ENCODE results near the gene MRPL24. TPM values are rescaled to one million over a fixed set of nuclear protein-coding genes. Genes with fewer than 3 reads are reported as not detected.

The MRPL24 gene
- total RNA-seq, 1 donor, result 42.8 TPM

- TF ChIP-seq, protein P1, sequence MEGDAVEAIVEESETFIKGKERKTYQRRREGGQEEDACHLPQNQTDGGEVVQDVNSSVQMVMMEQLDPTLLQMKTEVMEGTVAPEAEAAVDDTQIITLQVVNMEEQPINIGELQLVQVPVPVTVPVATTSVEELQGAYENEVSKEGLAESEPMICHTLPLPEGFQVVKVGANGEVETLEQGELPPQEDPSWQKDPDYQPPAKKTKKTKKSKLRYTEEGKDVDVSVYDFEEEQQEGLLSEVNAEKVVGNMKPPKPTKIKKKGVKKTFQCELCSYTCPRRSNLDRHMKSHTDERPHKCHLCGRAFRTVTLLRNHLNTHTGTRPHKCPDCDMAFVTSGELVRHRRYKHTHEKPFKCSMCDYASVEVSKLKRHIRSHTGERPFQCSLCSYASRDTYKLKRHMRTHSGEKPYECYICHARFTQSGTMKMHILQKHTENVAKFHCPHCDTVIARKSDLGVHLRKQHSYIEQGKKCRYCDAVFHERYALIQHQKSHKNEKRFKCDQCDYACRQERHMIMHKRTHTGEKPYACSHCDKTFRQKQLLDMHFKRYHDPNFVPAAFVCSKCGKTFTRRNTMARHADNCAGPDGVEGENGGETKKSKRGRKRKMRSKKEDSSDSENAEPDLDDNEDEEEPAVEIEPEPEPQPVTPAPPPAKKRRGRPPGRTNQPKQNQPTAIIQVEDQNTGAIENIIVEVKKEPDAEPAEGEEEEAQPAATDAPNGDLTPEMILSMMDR (IDR thresholded peaks at IDR 0.05; ENCODE audit: insufficient read depth, low read length), result no peak
Measured at GRCh38 chr1:156777573-156777972, 36.7 kb upstream of the MRPL24 start.

GRCh38 chr1:156776942-156777341, 36.1 kb upstream of the MRPL24 start:
- no peak for DNase-seq (ENCODE audit: low read depth)
- TF ChIP-seq, protein P1 (IDR thresholded peaks at IDR 0.05; ENCODE audit: insufficient read depth, low read length), result no peak
- H3K4me3 ChIP-seq (ENCODE audit: low read depth, low read length), result no peak overlapping the region

More at GRCh38 chr1:156777573-156777972, 36.7 kb upstream of the MRPL24 start:
- no peak for DNase-seq (ENCODE audit: low read depth)
- H3K4me3 ChIP-seq (ENCODE audit: low read depth, low read length), result no peak overlapping the region

- no peak for DNase-seq (ENCODE audit: low read depth)
- no peak overlapping the region for H3K4me3 ChIP-seq (ENCODE audit: low read depth, low read length)
- TF ChIP-seq, protein P1 (IDR thresholded peaks at IDR 0.05; ENCODE audit: insufficient read depth, low read length), result no peak
Measured at GRCh38 chr1:156775799-156776198, 34.9 kb upstream of the MRPL24 start.

DNA sequence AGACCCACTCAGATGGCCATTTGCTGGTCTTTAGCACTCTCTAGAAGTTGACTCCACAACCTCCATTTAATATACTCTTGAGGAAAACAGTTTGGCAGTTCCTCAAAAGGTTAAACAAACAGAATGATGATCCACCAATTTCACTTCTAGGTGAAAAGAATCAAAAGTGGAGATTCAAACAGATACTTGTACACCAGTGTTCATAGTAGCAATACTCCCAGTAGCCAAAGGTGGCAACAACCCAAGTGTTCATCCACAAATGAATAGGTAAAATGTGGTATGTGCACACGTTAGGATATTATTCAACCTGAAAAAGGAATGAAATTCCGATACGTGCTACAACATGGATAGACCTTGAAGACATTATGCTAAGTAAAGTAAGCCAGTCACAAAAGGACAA, 32.7 kb upstream of the MRPL24 start:
- no peak for DNase-seq (ENCODE audit: low read depth)
- H3K4me3 ChIP-seq (ENCODE audit: low read depth, low read length), result no peak overlapping the region
- TF ChIP-seq, protein P1 (IDR thresholded peaks at IDR 0.05; ENCODE audit: insufficient read depth, low read length), result peak; percentile 9

DNA sequence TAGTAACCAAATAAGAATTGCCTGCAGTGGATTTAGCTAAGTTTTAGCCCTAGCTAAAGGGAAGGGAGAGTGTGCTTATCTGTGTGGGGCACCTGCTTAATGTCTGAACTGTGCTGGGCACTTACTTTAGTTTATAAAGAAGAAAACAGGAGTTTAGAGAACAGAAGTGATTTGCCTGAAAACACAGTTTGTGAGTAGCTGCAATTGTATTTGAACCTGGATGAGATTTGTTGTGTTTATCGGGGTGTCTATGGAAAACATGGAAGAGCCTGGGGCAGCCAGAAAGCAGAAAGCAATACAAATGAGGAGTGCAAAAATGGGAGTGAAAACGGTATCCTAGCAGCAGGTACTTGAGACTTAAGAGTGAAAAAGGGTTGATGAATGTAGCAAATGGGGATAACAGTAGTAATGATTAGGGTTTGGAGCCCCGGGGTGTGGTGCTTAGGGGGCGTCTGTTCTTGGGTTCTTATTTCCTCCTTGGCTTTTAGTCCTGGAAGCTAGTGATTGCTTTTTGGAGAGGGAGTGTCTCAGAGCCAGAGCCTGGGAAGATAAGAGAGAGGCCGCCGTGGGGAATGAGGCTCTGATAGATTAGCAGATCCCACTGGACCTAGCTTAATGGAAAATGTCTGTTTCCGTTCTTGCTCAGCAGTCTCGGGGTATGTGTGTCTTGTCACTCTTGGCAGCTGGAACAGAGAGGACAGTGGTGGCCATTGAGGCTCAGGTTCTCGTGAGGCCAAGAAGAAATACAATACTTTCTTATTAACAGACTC, 32.0 kb upstream of the MRPL24 start:
- H3K4me3 ChIP-seq (ENCODE audit: low read depth, low read length), result peak overlapping the region; percentile 10
- peak; percentile 47 for DNase-seq (ENCODE audit: low read depth)
- TF ChIP-seq, protein P1 (IDR thresholded peaks at IDR 0.05; ENCODE audit: insufficient read depth, low read length), result no peak

GRCh38 chr1:156772222-156772621, 31.3 kb upstream of the MRPL24 start:
- TF ChIP-seq, protein P1 (IDR thresholded peaks at IDR 0.05; ENCODE audit: insufficient read depth, low read length), result no peak
- no peak overlapping the region for H3K4me3 ChIP-seq (ENCODE audit: low read depth, low read length)
- DNase-seq (ENCODE audit: low read depth), result no peak
